Measurements from ENCODE around the gene ANO10.
"Not testable (repeated sequence)": the region's sequence is repeated elsewhere in the genome, so short reads cannot be mapped to it uniquely, and the experiment has no call there.

Gene ANO10

DNA sequence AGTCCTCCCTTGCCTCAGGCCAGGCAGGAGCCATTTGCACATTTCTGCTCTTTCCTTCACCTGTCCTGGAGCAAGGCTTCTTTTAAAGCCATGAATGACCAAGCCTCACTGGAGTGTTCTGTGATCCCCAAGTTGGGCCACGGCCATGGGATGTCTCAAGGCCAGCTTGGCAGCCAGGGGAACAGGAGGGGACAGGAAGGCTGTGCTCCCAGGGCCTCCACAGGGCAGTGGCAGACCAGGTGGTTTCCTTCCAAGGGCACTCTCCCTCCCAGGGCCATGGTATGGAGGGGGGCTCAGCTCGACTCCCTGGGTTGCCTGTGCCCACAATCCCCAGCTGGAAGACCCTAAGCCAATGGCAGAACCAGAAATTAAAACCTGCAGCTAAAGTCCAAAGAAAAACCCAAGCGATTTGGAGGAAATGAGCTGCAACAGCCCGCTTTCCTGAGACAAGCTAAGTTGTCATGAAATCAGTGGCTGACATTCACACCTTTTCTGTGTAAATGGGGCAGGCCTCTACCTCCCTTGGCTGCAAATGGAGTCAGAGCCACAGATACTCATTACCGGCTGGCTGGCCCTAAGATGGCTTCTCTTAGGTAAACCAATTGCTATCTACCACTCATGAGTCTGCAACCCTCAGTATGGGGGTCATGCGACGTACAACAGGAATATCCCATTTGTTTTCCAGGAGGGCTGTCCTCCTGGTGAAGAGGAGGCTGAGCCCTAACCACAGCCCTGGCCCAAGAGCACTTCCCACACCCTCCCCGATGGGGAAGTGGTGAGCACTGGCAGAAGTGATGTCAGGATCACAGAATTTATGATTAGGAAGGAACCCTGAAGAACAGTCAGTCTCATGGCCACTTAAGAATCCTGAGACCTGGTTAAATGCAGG is 252.2 kb downstream of the ANO10 start:
- no peak overlapping the region for H3K27ac Mint-ChIP-seq
- no peaks in the 10 kb centered on the region for H3K36me3 Mint-ChIP-seq
- H3K9me3 Mint-ChIP-seq (ENCODE audit: low read depth), result no peaks in the 10 kb centered on the region
- peaks cover 4% of the 10 kb centered on the region for H3K4me1 Mint-ChIP-seq (ENCODE audit: low read depth)
- no peaks in the 10 kb centered on the region for H3K27me3 Mint-ChIP-seq
- H3K4me3 Mint-ChIP-seq, result no peak overlapping the region

DNA sequence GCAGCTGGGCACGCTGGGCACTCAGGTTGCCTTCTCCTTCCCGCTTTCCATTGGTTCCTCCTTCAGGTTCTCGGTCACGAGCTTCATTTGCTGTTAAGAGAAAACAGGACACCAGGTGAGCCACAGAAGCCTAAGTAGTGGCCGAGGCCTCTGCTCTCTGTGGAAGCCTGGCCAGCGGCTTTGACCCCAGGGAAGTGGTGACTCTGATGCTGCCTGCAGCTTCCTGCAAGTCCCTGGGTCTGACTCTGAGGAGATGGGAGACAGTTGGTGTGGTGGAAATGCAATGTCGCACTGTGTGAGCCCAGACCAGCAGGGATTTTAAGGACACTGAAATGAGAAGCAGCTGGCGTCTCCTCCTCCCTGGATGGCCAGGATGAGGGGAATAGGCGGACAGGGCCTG is 254.9 kb downstream of the ANO10 start:
- no peaks in the 10 kb centered on the region for H3K27me3 Mint-ChIP-seq
- H3K36me3 Mint-ChIP-seq, result no peaks in the 10 kb centered on the region
- H3K4me1 Mint-ChIP-seq (ENCODE audit: low read depth), result no peaks in the 10 kb centered on the region
- H3K4me3 Mint-ChIP-seq, result no peak overlapping the region
- H3K9me3 Mint-ChIP-seq (ENCODE audit: low read depth), result no peaks in the 10 kb centered on the region
- H3K27ac Mint-ChIP-seq, result no peak overlapping the region

DNA sequence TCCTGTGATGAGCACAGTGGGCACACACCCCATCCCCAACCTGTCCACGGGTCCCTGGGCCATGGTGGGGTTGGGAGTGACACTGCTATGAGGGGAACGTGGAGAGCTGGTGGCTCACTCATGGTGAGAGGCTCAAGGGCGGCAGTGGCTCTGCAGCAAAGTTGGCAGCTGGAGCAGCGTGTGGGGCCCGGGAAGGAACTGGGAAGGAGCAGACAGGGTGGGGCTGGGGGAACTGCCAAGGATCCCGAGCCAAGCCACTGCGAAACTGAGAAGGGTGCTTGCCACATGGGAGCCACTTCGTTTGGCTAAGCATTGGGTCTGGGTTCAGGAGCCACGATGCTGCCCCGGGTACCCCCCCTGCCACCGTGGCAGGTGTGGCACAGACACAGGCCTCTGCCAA is 255.3 kb downstream of the ANO10 start:
- no peak overlapping the region for H3K27ac Mint-ChIP-seq
- no peak overlapping the region for H3K4me3 Mint-ChIP-seq
- H3K4me1 Mint-ChIP-seq (ENCODE audit: low read depth), result no peaks in the 10 kb centered on the region
- H3K27me3 Mint-ChIP-seq, result no peaks in the 10 kb centered on the region
- no peaks in the 10 kb centered on the region for H3K36me3 Mint-ChIP-seq
- H3K9me3 Mint-ChIP-seq (ENCODE audit: low read depth), result no peaks in the 10 kb centered on the region

DNA sequence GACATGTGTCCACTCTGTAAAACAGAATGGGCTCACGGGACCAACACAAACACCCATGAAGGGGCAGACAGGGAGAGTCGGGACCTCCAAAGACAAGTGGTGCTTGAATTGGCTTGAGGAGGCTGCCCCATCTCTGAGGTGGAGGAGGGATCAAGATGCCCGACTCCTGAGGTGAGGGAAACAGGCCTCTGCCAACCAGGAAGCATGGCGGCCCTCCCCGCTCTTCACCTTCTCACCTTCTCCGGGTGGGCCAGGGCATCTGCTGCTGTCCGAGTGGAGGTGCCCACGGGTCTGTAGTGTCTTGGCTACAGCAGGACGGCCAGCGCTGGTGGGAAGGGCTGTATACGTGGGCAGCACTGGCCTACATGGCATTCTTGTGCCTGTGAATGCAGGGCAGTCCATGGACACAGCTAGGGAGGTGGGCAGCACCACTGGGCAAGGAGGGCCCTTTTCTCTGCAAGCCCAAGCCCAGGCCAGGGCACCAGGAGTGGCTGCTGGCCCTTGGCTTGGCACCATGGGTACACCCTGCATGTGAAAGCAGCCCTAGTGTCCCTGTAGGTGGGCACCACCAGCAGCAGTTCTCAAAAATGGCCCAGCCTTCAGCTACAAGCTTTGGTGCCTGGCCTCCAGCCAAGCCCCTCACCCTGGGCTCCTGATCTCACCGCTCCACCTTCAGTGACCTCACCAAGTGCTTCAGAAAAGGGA is 256.1 kb downstream of the ANO10 start:
- H3K27me3 Mint-ChIP-seq, result no peaks in the 10 kb centered on the region
- no peaks in the 10 kb centered on the region for H3K4me1 Mint-ChIP-seq (ENCODE audit: low read depth)
- no peaks in the 10 kb centered on the region for H3K9me3 Mint-ChIP-seq (ENCODE audit: low read depth)
- no peak overlapping the region for H3K27ac Mint-ChIP-seq
- H3K36me3 Mint-ChIP-seq, result no peaks in the 10 kb centered on the region
- H3K4me3 Mint-ChIP-seq, result no peak overlapping the region

DNA sequence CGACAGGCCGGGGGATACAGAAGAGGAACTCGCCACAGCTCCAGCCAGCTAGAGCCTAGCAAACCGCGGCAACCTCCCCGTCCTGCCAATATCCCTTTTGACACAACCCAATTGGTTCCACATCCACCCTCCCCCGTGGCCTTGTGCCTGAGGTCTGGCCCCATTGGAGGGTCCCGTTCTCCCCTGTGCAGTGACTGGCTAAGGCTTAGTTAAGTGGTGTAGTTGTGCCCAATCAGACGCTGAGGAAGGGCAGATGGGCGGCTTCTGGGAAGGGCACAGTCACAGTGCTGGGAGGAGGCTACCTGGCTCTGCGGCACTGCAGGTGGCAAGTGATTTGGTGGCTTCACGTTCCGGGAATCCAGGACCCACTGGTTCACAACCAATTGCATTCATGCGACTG is 256.9 kb downstream of the ANO10 start:
- Mint-ChIP-seq H3K27me3 (no peaks in the 10 kb centered on the region), H3K4me1 (ENCODE audit: low read depth) (no peaks in the 10 kb centered on the region), H3K9me3 (ENCODE audit: low read depth) (no peaks in the 10 kb centered on the region), H3K4me3 (no peak overlapping the region), H3K27ac (no peak overlapping the region), H3K36me3 (no peaks in the 10 kb centered on the region)

DNA sequence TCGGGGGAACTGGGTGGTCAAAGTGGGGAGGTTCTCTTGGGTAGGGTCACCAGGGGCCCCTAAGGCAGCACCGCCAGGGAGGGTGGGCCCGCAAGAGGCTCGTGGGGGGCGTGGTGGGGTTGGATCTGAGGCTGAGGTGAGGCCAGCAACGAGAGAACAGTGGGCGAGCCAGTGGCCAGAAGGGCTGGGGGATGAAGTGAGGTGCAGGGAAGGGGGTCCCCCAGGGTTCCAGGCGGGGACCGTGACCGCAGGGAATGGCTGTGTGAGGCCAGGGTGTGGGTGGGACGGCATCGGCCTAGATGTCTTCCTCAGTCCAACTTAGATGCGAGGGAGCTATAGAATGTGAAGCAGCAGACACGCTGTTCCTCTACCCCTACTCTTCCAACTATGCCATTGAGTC is 257.3 kb downstream of the ANO10 start:
- H3K4me1 Mint-ChIP-seq (ENCODE audit: low read depth), result no peaks in the 10 kb centered on the region
- no peaks in the 10 kb centered on the region for H3K36me3 Mint-ChIP-seq
- no peaks in the 10 kb centered on the region for H3K9me3 Mint-ChIP-seq (ENCODE audit: low read depth)
- H3K27ac Mint-ChIP-seq, result no peak overlapping the region
- no peak overlapping the region for H3K4me3 Mint-ChIP-seq
- no peaks in the 10 kb centered on the region for H3K27me3 Mint-ChIP-seq

- no peaks in the 10 kb centered on the region for H3K4me1 Mint-ChIP-seq (ENCODE audit: low read depth)
- H3K27ac Mint-ChIP-seq, result peak overlapping the region; percentile 10
These were observed 258.1 kb downstream of the ANO10 start for GRCh38 chr3:43363621-43364266.

GRCh38 chr3:43362961-43363360 is 258.9 kb downstream of the ANO10 start:
- Mint-ChIP-seq H3K27ac (no peak overlapping the region), H3K27me3 (no peaks in the 10 kb centered on the region), H3K36me3 (peaks cover 5% of the 10 kb centered on the region), H3K9me3 (ENCODE audit: low read depth) (no peaks in the 10 kb centered on the region), H3K4me3 (no peak overlapping the region), H3K4me1 (ENCODE audit: low read depth) (no peaks in the 10 kb centered on the region)

More at GRCh38 chr3:43363621-43364266, 258.1 kb downstream of the ANO10 start:
- H3K4me3 Mint-ChIP-seq, result no peak overlapping the region
- H3K27me3 Mint-ChIP-seq, result no peaks in the 10 kb centered on the region
- H3K36me3 Mint-ChIP-seq, result no peaks in the 10 kb centered on the region
- H3K9me3 Mint-ChIP-seq (ENCODE audit: low read depth), result no peaks in the 10 kb centered on the region

DNA sequence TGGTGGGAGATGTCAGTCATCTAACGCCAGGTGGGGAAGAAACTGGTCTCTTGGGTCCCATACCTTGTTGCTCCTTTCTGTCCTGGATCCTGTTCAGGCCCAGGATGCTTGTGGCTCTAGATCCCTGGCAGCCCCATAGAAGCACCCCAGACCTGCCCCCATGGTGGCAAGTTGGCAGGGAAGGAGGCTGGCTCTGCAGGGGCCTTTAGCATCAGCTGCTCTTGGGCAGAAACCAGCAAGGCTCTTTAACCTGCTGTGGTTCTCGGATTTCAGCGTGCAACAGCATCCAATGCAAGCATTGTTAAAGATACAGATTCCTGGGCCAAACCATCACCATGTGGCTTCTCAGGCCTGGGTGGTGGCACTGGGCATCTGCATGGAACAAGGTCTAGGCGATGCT is 259.6 kb downstream of the ANO10 start:
- Mint-ChIP-seq H3K4me1 (ENCODE audit: low read depth) (no peaks in the 10 kb centered on the region), H3K9me3 (ENCODE audit: low read depth) (no peaks in the 10 kb centered on the region), H3K27ac (no peak overlapping the region), H3K27me3 (no peaks in the 10 kb centered on the region), H3K4me3 (no peak overlapping the region), H3K36me3 (peaks cover 8% of the 10 kb centered on the region)

DNA sequence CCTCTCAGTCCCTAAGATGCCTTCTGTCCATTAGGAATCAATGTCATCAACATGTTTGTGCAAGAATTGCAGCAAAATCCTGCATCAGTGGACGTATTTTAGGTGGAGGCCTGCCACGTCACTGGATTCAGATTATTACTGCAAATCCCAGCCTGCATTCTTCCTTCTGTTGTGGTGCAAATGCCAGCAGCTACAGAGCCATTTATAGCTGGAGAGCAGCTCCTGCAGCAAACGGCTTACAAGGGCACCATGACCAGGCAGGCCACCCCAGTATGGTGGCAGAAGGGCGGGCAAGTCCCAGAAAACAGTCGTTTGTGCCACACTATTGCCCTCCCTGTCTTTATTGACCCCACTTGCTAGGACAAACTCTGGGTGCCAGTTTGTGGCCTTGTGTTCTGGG is 260.7 kb downstream of the ANO10 start:
- Mint-ChIP-seq H3K4me1 (ENCODE audit: low read depth) (no peaks in the 10 kb centered on the region), H3K27me3 (no peaks in the 10 kb centered on the region), H3K36me3 (peaks cover 9% of the 10 kb centered on the region), H3K4me3 (no peak overlapping the region), H3K9me3 (ENCODE audit: low read depth) (peaks cover 6% of the 10 kb centered on the region), H3K27ac (no peak overlapping the region)

- H3K9me3 Mint-ChIP-seq (ENCODE audit: low read depth), result peaks cover 45% of the 10 kb centered on the region
These were observed 265.8 kb downstream of the ANO10 start for GRCh38 chr3:43356033-43356432.

DNA sequence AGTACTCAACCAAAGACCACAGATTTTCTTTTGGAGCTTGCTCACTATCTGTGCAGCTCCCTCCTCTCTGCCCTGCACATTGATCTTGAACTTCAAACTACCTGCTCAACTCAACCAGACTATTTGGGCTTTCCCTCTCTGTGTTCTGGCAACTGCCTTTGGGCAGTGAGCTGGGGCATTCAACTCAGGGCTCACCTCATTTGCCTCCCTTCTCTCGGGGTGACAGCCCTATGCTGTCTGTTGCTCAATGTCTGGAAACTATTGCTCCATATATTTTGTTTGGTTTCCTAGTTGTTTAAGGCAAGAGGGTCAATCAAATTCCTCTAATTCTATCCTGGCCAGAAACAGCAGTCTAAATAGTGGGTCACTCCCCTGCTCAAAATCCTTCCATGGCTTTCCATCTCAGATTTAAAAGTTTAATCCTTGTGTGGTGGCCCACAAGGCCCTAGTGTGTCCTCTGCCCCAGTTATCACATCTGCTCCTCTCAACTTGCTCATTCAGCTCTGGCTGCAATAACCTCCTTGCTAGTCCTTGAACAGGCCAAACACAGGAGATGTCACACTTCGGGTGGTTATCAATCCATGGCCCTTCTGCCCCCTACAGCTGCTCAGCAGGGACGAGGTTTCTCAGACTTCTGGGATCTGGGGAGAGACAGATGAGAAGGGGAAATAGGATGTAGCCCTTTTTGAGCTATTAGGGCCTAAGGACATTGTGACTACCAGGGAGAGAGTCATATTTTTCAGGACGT is 267.7 kb downstream of the ANO10 start:
- Mint-ChIP-seq H3K36me3 (peaks cover 62% of the 10 kb centered on the region), H3K9me3 (ENCODE audit: low read depth) (peaks cover 45% of the 10 kb centered on the region), H3K4me1 (ENCODE audit: low read depth) (peaks cover 24% of the 10 kb centered on the region), H3K27ac (no peak overlapping the region), H3K4me3 (no peak overlapping the region), H3K27me3 (no peaks in the 10 kb centered on the region)

More at GRCh38 chr3:43356033-43356432, 265.8 kb downstream of the ANO10 start:
- not testable (repeated sequence) for H3K27me3 Mint-ChIP-seq; H3K27ac Mint-ChIP-seq; H3K4me1 Mint-ChIP-seq (ENCODE audit: low read depth); H3K4me3 Mint-ChIP-seq
- peaks cover 54% of the 10 kb centered on the region for H3K36me3 Mint-ChIP-seq

- Mint-ChIP-seq H3K27me3 (no peaks in the 10 kb centered on the region), H3K27ac (no peak overlapping the region), H3K9me3 (ENCODE audit: low read depth) (peaks cover 45% of the 10 kb centered on the region), H3K4me3 (no peak overlapping the region), H3K4me1 (ENCODE audit: low read depth) (peaks cover 31% of the 10 kb centered on the region), H3K36me3 (peaks cover 68% of the 10 kb centered on the region)
These were observed 268.4 kb downstream of the ANO10 start for GRCh38 chr3:43353393-43353792.

DNA sequence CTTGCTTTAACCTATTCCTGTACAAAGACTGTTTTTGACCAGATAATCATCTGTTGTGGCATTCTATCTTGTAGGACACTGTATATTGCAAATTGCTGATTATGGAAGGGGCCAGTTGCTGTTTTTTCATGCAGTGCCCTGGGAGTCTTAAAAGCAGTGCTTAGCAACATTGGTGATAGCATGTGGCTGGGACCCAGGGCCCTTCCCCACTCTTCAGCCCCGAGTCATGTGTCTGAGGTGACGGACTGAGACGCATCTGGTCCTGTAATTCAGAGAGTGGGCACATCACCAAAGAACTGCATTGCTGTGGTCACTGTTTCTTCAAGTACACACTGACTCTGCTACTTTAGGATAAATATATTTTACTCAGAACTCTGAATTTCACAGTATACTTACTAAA is 272.1 kb downstream of the ANO10 start:
- Mint-ChIP-seq H3K27me3 (no peaks in the 10 kb centered on the region), H3K4me1 (ENCODE audit: low read depth) (peaks cover 64% of the 10 kb centered on the region), H3K36me3 (peaks cover 65% of the 10 kb centered on the region), H3K4me3 (no peak overlapping the region), H3K9me3 (ENCODE audit: low read depth) (peaks cover 29% of the 10 kb centered on the region), H3K27ac (peak overlapping the region; percentile 58)

Data from activated naive CD8-positive, alpha-beta T cell (primary cell).